PFSK-1 (cell line): ENCODE data around the gene ELK3.

Source experiments
- POLR2AphosphoS5 ChIP-seq: IDR thresholded peaks from 2 replicates; pipeline ENCODE4 v1.6.1; 2012; ENCODE audit warnings: low read depth, mild to moderate bottlenecking, control low read depth, low read length, moderate library complexity
- REST ChIP-seq, 2 experiments: IDR thresholded peaks; 2 replicates each; pipeline versions ENCODE4 v1.6.1 to v1.8.0; 2011 to 2012; ENCODE audit warnings: low read depth in 2 of 2, low read length in 2 of 2, control low read depth in 1 of 2, inconsistent platforms in 1 of 2, mild to moderate bottlenecking in 1 of 2, moderate library complexity in 1 of 2; ENCODE audit not compliant: insufficient read depth in 1 of 2
- SIN3A ChIP-seq: IDR thresholded peaks from 2 replicates; pipeline ENCODE4 v1.6.1; 2012; ENCODE audit warnings: mild to moderate bottlenecking, low read length, moderate library complexity, borderline replicate concordance; ENCODE audit not compliant: insufficient read depth
- TAF1 ChIP-seq: IDR thresholded peaks from 2 replicates; pipeline ENCODE4 v1.6.1; 2012; ENCODE audit warnings: low read length, control low read depth, borderline replicate concordance; ENCODE audit not compliant: insufficient read depth

GRCh38 chr12:96303653-96304052, 109.5 kb downstream of the ELK3 start:
- TF ChIP-seq POLR2AphosphoS5 (no peak), TAF1 (no peak), SIN3A (no peak), REST (IDR thresholded peaks at IDR 0.05; ENCODE audit: insufficient read depth in 1 of 2, low read depth in 2 of 2, low read length in 2 of 2) (no peak)
